Measurements from ENCODE around the gene PRKCH. TPM values are rescaled to one million over a fixed set of nuclear protein-coding genes. Genes with fewer than 3 reads are reported as not detected.

Gene PRKCH
- total RNA-seq, 5 donors from 2014 or later (not counting 1 experiment from before 2014, with no cell fraction given): 267 to 436 (median 326) TPM

- WGBS (ENCODE audit: insufficient coverage): no CpG with 5 or more reads among the region's 5 CpGs
- no peak overlapping the region for H3K4me3 ChIP-seq (ENCODE audit: control insufficient read depth in 1 of 2, extremely low read depth in 1 of 2, low read length in 1 of 2)
Measured at GRCh38 chr14:61539631-61540030, 218.3 kb downstream of the PRKCH start.

DNA sequence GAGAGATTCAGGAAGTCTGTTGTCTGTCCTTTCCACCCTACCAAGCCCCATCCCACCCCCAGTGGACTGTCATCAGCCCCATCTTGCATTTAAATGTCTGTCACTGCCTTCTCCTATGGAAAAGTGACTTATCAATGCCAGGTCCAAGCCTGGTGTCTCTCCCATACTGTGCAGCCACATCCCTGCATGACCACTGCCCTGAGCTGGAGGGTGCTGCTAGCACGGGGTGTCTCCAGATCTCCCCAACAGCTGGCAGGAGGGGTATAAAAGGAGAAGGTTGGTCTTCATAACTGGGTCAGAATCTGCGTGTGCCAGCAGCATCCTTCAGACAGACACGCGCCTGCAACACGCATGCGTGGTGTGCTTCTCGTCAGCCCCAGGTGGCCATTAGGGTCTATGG is 219.6 kb downstream of the PRKCH start:
- ChIA-PET POLR2A (no interaction called here), CTCF (no interaction called here)
- H3K27ac Mint-ChIP-seq: peak overlapping the region; percentile 58 to 64

More at GRCh38 chr14:61539631-61540030, 218.3 kb downstream of the PRKCH start:
- Histone ChIP-seq H3K4me1 (ENCODE audit: control insufficient read depth in 1 of 2, extremely low read depth in 1 of 2, insufficient read depth in 2 of 2, low read length in 2 of 2) (peaks cover 0 to 9% of the 10 kb centered on the region in 2 experiments), H3K27me3 (replicated peaks in 1 of 2; ENCODE audit: control insufficient read depth in 2 of 2, extremely low read depth in 1 of 2, insufficient read depth in 2 of 2, low read length in 1 of 2) (no peaks in the 10 kb centered on the region), H3K9me3 (no peaks in the 10 kb centered on the region), H3K27ac (ENCODE audit: low read length) (no peak overlapping the region), H3K36me3 (ENCODE audit: control insufficient read depth in 2 of 2, extremely low read depth in 1 of 2, insufficient read depth in 1 of 2, low read length in 1 of 2) (peaks cover 6 to 99% of the 10 kb centered on the region in 2 donors)
- CTCF ChIA-PET: interaction anchor here (0.6 kb wide), 2 partner anchors 28 to 654 kb away, joined by 4 read pairs; no protein-coding TSS in a partner anchor
- H3K4me1 Mint-ChIP-seq: peaks cover 40 to 59% (median 45%) of the 10 kb centered on the region in 3 donors
- H3K4me3 Mint-ChIP-seq: no peak overlapping the region
- POLR2A ChIA-PET: interaction anchor here (0.6 to 0.7 kb wide), 2 partner anchors 216 to 265 kb away, joined by 3 read pairs; no protein-coding TSS in a partner anchor
- H3K36me3 Mint-ChIP-seq: peaks cover 65% of the 10 kb centered on the region
- ATAC-seq (replicated peaks in 1 of 4) (no peak), DNase-seq (no peak)
- peak overlapping the region; percentile 15 to 48 for H3K27ac Mint-ChIP-seq
- no peaks in the 10 kb centered on the region for H3K9me3 Mint-ChIP-seq
- H3K27me3 Mint-ChIP-seq: no peaks in the 10 kb centered on the region

GRCh38 chr14:61542848-61543790 is 221.7 kb downstream of the PRKCH start:
- Histone ChIP-seq H3K4me1 (ENCODE audit: control insufficient read depth in 1 of 2, extremely low read depth in 1 of 2, insufficient read depth in 2 of 2, low read length in 2 of 2) (peaks cover 0 to under 1% of the 10 kb centered on the region in 2 experiments), H3K9me3 (no peaks in the 10 kb centered on the region), H3K27me3 (replicated peaks in 1 of 2; ENCODE audit: control insufficient read depth in 2 of 2, extremely low read depth in 1 of 2, insufficient read depth in 2 of 2, low read length in 1 of 2) (no peaks in the 10 kb centered on the region), H3K4me3 (ENCODE audit: control insufficient read depth in 1 of 2, extremely low read depth in 1 of 2, low read length in 1 of 2) (no peak overlapping the region), H3K27ac (ENCODE audit: low read length) (no peak overlapping the region), H3K36me3 (ENCODE audit: control insufficient read depth in 2 of 2, extremely low read depth in 1 of 2, insufficient read depth in 1 of 2, low read length in 1 of 2) (peaks cover 17 to 99% of the 10 kb centered on the region in 2 donors)
- H3K4me1 Mint-ChIP-seq: peaks cover 22 to 38% (median 26%) of the 10 kb centered on the region in 3 donors
- no peak for DNase-seq
- no peak for ATAC-seq (replicated peaks in 1 of 4)
- POLR2A ChIA-PET: no interaction called here
- peaks cover 63% of the 10 kb centered on the region for H3K36me3 Mint-ChIP-seq
- CTCF ChIA-PET: no interaction called here
- H3K4me3 Mint-ChIP-seq: no peak overlapping the region
- no peaks in the 10 kb centered on the region for H3K9me3 Mint-ChIP-seq
- peak overlapping the region in 1 of 2 donors; percentile 73 for H3K27ac Mint-ChIP-seq
- WGBS (ENCODE audit: insufficient coverage): 100% methylated on average over 2 of the region's 8 CpGs
- no peaks in the 10 kb centered on the region for H3K27me3 Mint-ChIP-seq

More for the DNA sequence above, 219.6 kb downstream of the PRKCH start:
- H3K4me1 ChIP-seq (ENCODE audit: control insufficient read depth in 1 of 2, extremely low read depth in 1 of 2, insufficient read depth in 2 of 2, low read length in 2 of 2): peaks cover 0 to 9% of the 10 kb centered on the region in 2 experiments
- peaks cover 63% of the 10 kb centered on the region for H3K36me3 Mint-ChIP-seq
- ATAC-seq (replicated peaks in 1 of 4) (no peak), DNase-seq (no peak)
- no peaks in the 10 kb centered on the region for H3K27me3 ChIP-seq (replicated peaks in 1 of 2; ENCODE audit: control insufficient read depth in 2 of 2, extremely low read depth in 1 of 2, insufficient read depth in 2 of 2, low read length in 1 of 2)
- H3K4me3 Mint-ChIP-seq: no peak overlapping the region
- no peak overlapping the region for H3K27ac ChIP-seq (ENCODE audit: low read length)
- no peaks in the 10 kb centered on the region for H3K27me3 Mint-ChIP-seq
- peaks cover 36 to 51% (median 44%) of the 10 kb centered on the region in 3 donors for H3K4me1 Mint-ChIP-seq
- no peaks in the 10 kb centered on the region for H3K9me3 ChIP-seq
- H3K9me3 Mint-ChIP-seq: no peaks in the 10 kb centered on the region
- WGBS (ENCODE audit: insufficient coverage): 93% methylated on average over 7 of the region's 7 CpGs
- H3K36me3 ChIP-seq (ENCODE audit: control insufficient read depth in 2 of 2, extremely low read depth in 1 of 2, insufficient read depth in 1 of 2, low read length in 1 of 2): peaks cover 10 to 99% of the 10 kb centered on the region in 2 donors
- H3K4me3 ChIP-seq (ENCODE audit: control insufficient read depth in 1 of 2, extremely low read depth in 1 of 2, low read length in 1 of 2): no peak overlapping the region

- peaks cover 63% of the 10 kb centered on the region for H3K36me3 Mint-ChIP-seq
- no peak overlapping the region for H3K4me3 Mint-ChIP-seq
Measured at GRCh38 chr14:61543946-61544345, 222.6 kb downstream of the PRKCH start.

GRCh38 chr14:61544448-61545330 is 223.3 kb downstream of the PRKCH start:
- ATAC-seq (replicated peaks in 1 of 4): no peak
- ChIA-PET POLR2A (no interaction called here), CTCF (interaction anchor here in 1 of 2 donors (0.7 kb wide), 1 partner anchor 14 kb away, joined by 3 read pairs; no protein-coding TSS in a partner anchor)
- Histone ChIP-seq H3K4me1 (ENCODE audit: control insufficient read depth in 1 of 2, extremely low read depth in 1 of 2, insufficient read depth in 2 of 2, low read length in 2 of 2) (no peaks in the 10 kb centered on the region), H3K27ac (ENCODE audit: low read length) (no peak overlapping the region), H3K27me3 (replicated peaks in 1 of 2; ENCODE audit: control insufficient read depth in 2 of 2, extremely low read depth in 1 of 2, insufficient read depth in 2 of 2, low read length in 1 of 2) (no peaks in the 10 kb centered on the region), H3K4me3 (ENCODE audit: control insufficient read depth in 1 of 2, extremely low read depth in 1 of 2, low read length in 1 of 2) (no peak overlapping the region), H3K36me3 (ENCODE audit: control insufficient read depth in 2 of 2, extremely low read depth in 1 of 2, insufficient read depth in 1 of 2, low read length in 1 of 2) (peaks cover 20 to 99% of the 10 kb centered on the region in 2 donors), H3K9me3 (no peaks in the 10 kb centered on the region)
- Mint-ChIP-seq H3K27me3 (no peaks in the 10 kb centered on the region), H3K9me3 (no peaks in the 10 kb centered on the region), H3K36me3 (peaks cover 68% of the 10 kb centered on the region), H3K27ac (peak overlapping the region; percentile 12 to 73), H3K4me3 (no peak overlapping the region), H3K4me1 (peaks cover 21 to 32% (median 24%) of the 10 kb centered on the region in 3 donors)
- DNase-seq: no peak
- 95% methylated on average over 8 of the region's 14 CpGs for WGBS (ENCODE audit: insufficient coverage)

More at GRCh38 chr14:61543946-61544345, 222.6 kb downstream of the PRKCH start:
- Histone ChIP-seq H3K9me3 (no peaks in the 10 kb centered on the region), H3K4me1 (ENCODE audit: control insufficient read depth in 1 of 2, extremely low read depth in 1 of 2, insufficient read depth in 2 of 2, low read length in 2 of 2) (no peaks in the 10 kb centered on the region), H3K27ac (ENCODE audit: low read length) (no peak overlapping the region), H3K36me3 (ENCODE audit: control insufficient read depth in 2 of 2, extremely low read depth in 1 of 2, insufficient read depth in 1 of 2, low read length in 1 of 2) (peaks cover 17 to 99% of the 10 kb centered on the region in 2 donors), H3K4me3 (ENCODE audit: control insufficient read depth in 1 of 2, extremely low read depth in 1 of 2, low read length in 1 of 2) (no peak overlapping the region), H3K27me3 (replicated peaks in 1 of 2; ENCODE audit: control insufficient read depth in 2 of 2, extremely low read depth in 1 of 2, insufficient read depth in 2 of 2, low read length in 1 of 2) (no peaks in the 10 kb centered on the region)
- ChIA-PET POLR2A (no interaction called here), CTCF (no interaction called here)
- DNase-seq (no peak), ATAC-seq (replicated peaks in 1 of 4) (no peak)
- H3K9me3 Mint-ChIP-seq: no peaks in the 10 kb centered on the region
- peak overlapping the region in 1 of 2 donors; percentile 73 for H3K27ac Mint-ChIP-seq
- H3K4me1 Mint-ChIP-seq: peaks cover 18 to 30% (median 22%) of the 10 kb centered on the region in 3 donors
- H3K27me3 Mint-ChIP-seq: no peaks in the 10 kb centered on the region
- WGBS (ENCODE audit: insufficient coverage): 100% methylated on average over 1 of the region's 7 CpGs

All from T-cell (primary cell).